Natural killer cell (primary cell): Measurements from ENCODE around the gene IKZF1. TPM values are rescaled to one million over a fixed set of nuclear protein-coding genes. Genes with fewer than 3 reads are reported as not detected.
A peak's percentile ranks its signal among the peaks of the same experiment; 100 is the strongest.

Source experiments
- ATAC-seq, 3 donors: fragments of 150-1000 bp in 2 of 3; fragments of 200-7000 bp in 1 of 3; cut with Tn5 transposase; 1 replicate in 1 of 3; 2 replicates in 2 of 3; pipeline ENCODE4 v1.10.0; 2021; ENCODE audit warnings: mild to moderate bottlenecking in 2 of 3, moderate library complexity in 2 of 3
- DNase-seq, 2 donors: peaks; one replicate each; pipeline versions ENCODE4 v3.0.0 to v3.0.0-alpha.2; 2013 to 2021; ENCODE audit warnings: mixed read lengths in 1 of 2
- H3K27ac ChIP-seq: one replicate; pipeline ENCODE4 v1.5.1; 2013; ENCODE audit warnings: mild to moderate bottlenecking, low read length
- H3K27me3 ChIP-seq: one replicate; pipeline ENCODE4 v1.6.1; 2013; ENCODE audit warnings: low read length; ENCODE audit not compliant: control insufficient read depth, insufficient read depth
- H3K36me3 ChIP-seq: one replicate; pipeline ENCODE4 v1.6.1; 2013; ENCODE audit warnings: low read length; ENCODE audit not compliant: control insufficient read depth, insufficient read depth
- H3K4me1 ChIP-seq: one replicate; pipeline ENCODE4 v1.6.1; 2013; ENCODE audit warnings: low read length; ENCODE audit not compliant: control insufficient read depth, insufficient read depth
- H3K4me3 ChIP-seq: one replicate; pipeline ENCODE4 v1.5.1; 2013; ENCODE audit warnings: low read length
- H3K9me3 ChIP-seq: one replicate; pipeline ENCODE4 v1.6.1; 2013; ENCODE audit warnings: low read length; ENCODE audit not compliant: control insufficient read depth, insufficient read depth
- H3K27ac Mint-ChIP-seq, 2 donors: one replicate each; pipeline ENCODE4 v1.8.0; 2022; ENCODE audit warnings: mild to moderate bottlenecking in 2 of 2, mixed read lengths in 2 of 2, moderate library complexity in 1 of 2
- H3K27me3 Mint-ChIP-seq, 2 donors: one replicate each; pipeline ENCODE4 v1.8.0; 2022; ENCODE audit warnings: low read depth in 2 of 2, mixed read lengths in 2 of 2
- H3K36me3 Mint-ChIP-seq: one replicate; pipeline ENCODE4 v1.8.0; 2022; ENCODE audit warnings: mixed read lengths
- H3K4me1 Mint-ChIP-seq, 2 donors: one replicate each; pipeline ENCODE4 v1.8.0; 2022; ENCODE audit warnings: mixed read lengths in 2 of 2
- H3K4me3 Mint-ChIP-seq: one replicate; pipeline ENCODE4 v1.8.0; 2022; ENCODE audit warnings: mild to moderate bottlenecking, moderate library complexity, mixed read lengths
- H3K9me3 Mint-ChIP-seq, 2 donors: one replicate each; pipeline ENCODE4 v1.8.0; 2022; ENCODE audit warnings: mixed read lengths in 2 of 2
- WGBS: methylation state at CpG from one replicate; pipeline ENCODE4 v1.1.7; 2013; ENCODE audit warnings: missing lambda C conversion rate; ENCODE audit not compliant: insufficient coverage; 5-methylcytosine and 5-hydroxymethylcytosine counted together
- intact Hi-C: fragments of 100-400 bp; cut with micrococcal nuclease; formaldehyde crosslinking; loops from one replicate; pipeline ENCODE4 v1.14.2; 2022
- total RNA-seq, 4 donors: library from RNA; stranded (reverse); fragments of 120-200 nt in 1 of 4; gene quantifications; one replicate each; pipeline versions ENCODE4 v1.2.3 to v1.2.4, GENCODE V29; 2013 to 2022
- TF ChIP-seq, protein P1 (sequence below): fragments of 200-600 bp; IDR thresholded peaks from one replicate; pipeline ENCODE4 v1.8.0; 2022; ENCODE audit warnings: antibody characterized with exemption

The IKZF1 gene
- total RNA-seq, 3 donors from 2014 or later (not counting 1 experiment from before 2014, with no cell fraction given), result 294 to 391 (median 350) TPM

- Histone ChIP-seq H3K27ac (peak overlapping the region; percentile 31), H3K4me1 (peaks cover 43% of the 10 kb centered on the region), H3K27me3 (no peaks in the 10 kb centered on the region), H3K4me3 (no peak overlapping the region), H3K36me3 (peaks cover 77% of the 10 kb centered on the region), H3K9me3 (no peaks in the 10 kb centered on the region)
- H3K9me3 Mint-ChIP-seq, result no peaks in the 10 kb centered on the region
- DNase-seq (peak in 1 of 2 donors; percentile 92), ATAC-seq (peak; percentile 81)
- H3K27me3 Mint-ChIP-seq, result no peaks in the 10 kb centered on the region
- intact Hi-C loops, result loop anchor here (1.0 kb wide), 4 partner anchors 139 to 277 kb away; no protein-coding TSS in a partner anchor
- 77% methylated on average over 5 of the region's 8 CpGs for WGBS
- no peak overlapping the region for H3K27ac Mint-ChIP-seq
- TF ChIP-seq, protein P1, sequence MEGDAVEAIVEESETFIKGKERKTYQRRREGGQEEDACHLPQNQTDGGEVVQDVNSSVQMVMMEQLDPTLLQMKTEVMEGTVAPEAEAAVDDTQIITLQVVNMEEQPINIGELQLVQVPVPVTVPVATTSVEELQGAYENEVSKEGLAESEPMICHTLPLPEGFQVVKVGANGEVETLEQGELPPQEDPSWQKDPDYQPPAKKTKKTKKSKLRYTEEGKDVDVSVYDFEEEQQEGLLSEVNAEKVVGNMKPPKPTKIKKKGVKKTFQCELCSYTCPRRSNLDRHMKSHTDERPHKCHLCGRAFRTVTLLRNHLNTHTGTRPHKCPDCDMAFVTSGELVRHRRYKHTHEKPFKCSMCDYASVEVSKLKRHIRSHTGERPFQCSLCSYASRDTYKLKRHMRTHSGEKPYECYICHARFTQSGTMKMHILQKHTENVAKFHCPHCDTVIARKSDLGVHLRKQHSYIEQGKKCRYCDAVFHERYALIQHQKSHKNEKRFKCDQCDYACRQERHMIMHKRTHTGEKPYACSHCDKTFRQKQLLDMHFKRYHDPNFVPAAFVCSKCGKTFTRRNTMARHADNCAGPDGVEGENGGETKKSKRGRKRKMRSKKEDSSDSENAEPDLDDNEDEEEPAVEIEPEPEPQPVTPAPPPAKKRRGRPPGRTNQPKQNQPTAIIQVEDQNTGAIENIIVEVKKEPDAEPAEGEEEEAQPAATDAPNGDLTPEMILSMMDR, result peak; percentile 85
- H3K4me1 Mint-ChIP-seq, result peaks cover 81 to 86% of the 10 kb centered on the region in 2 donors
- peaks cover 16% of the 10 kb centered on the region for H3K36me3 Mint-ChIP-seq
- peak overlapping the region; percentile 10 for H3K4me3 Mint-ChIP-seq
Measured at GRCh38 chr7:50369143-50370026, 64.9 kb downstream of the IKZF1 start.

GRCh38 chr7:50370884-50371283, 66.4 kb downstream of the IKZF1 start:
- no peak overlapping the region for H3K4me3 Mint-ChIP-seq

DNA sequence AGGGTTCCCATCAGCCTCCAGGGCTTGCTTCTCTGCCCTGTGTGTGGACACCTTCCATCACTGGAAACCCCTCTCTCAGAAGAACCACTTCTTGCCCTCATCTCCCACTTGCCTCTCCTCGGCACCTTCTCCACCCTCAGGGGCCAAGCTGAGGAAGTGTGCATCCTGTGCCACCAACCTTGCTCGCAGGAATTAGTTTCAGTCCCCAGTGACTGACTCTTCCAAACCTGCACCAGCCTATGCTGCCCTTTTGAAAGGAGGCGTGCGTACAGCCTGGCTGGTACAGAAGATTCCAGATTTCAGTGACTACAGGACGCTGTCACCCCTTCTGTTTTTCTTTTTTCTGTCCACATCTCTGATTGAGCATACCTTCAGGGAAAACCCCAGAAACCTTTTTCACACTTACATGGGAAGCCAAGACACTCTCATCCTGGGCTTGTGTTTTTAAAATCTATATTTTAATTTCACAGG, 67.1 kb downstream of the IKZF1 start:
- H3K27ac ChIP-seq, result peak overlapping the region; percentile 31
- H3K27me3 ChIP-seq, result no peaks in the 10 kb centered on the region
- peaks cover 40% of the 10 kb centered on the region for H3K4me1 ChIP-seq
- ATAC-seq (no peak), DNase-seq (peak in 1 of 2 donors; percentile 46)
- no peaks in the 10 kb centered on the region for H3K27me3 Mint-ChIP-seq
- TF ChIP-seq, protein P1, result no peak
- no peaks in the 10 kb centered on the region for H3K9me3 ChIP-seq
- H3K27ac Mint-ChIP-seq, result peak overlapping the region in 1 of 2 donors; percentile 54
- peaks cover 76% of the 10 kb centered on the region for H3K36me3 ChIP-seq
- H3K4me3 ChIP-seq, result no peak overlapping the region
- H3K4me3 Mint-ChIP-seq, result no peak overlapping the region
- peaks cover 78 to 85% of the 10 kb centered on the region in 2 donors for H3K4me1 Mint-ChIP-seq
- H3K36me3 Mint-ChIP-seq, result peaks cover 16% of the 10 kb centered on the region
- intact Hi-C loops, result no loop called here
- no peaks in the 10 kb centered on the region for H3K9me3 Mint-ChIP-seq
- WGBS, result 65% methylated on average over 5 of the region's 5 CpGs

More at GRCh38 chr7:50370884-50371283, 66.4 kb downstream of the IKZF1 start:
- H3K27ac ChIP-seq, result peak overlapping the region; percentile 31
- H3K36me3 Mint-ChIP-seq, result peaks cover 16% of the 10 kb centered on the region
- no peaks in the 10 kb centered on the region for H3K9me3 Mint-ChIP-seq
- H3K4me1 Mint-ChIP-seq, result peaks cover 77 to 86% of the 10 kb centered on the region in 2 donors
- DNase-seq (no peak), ATAC-seq (no peak)
- peak overlapping the region in 1 of 2 donors; percentile 54 for H3K27ac Mint-ChIP-seq
- no peaks in the 10 kb centered on the region for H3K9me3 ChIP-seq
- 95% methylated on average over 7 of the region's 7 CpGs for WGBS
- intact Hi-C loops, result no loop called here
- no peaks in the 10 kb centered on the region for H3K27me3 ChIP-seq
- H3K36me3 ChIP-seq, result peaks cover 75% of the 10 kb centered on the region
- H3K4me1 ChIP-seq, result peaks cover 40% of the 10 kb centered on the region
- TF ChIP-seq, protein P1, result no peak
- no peaks in the 10 kb centered on the region for H3K27me3 Mint-ChIP-seq
- no peak overlapping the region for H3K4me3 ChIP-seq
